IMR-90 (cell line): ENCODE measurements around the gene HDAC8. TPM values are rescaled to one million over a fixed set of nuclear protein-coding genes. Genes with fewer than 3 reads are reported as not detected.
A peak's percentile ranks its signal among the peaks of the same experiment; 100 is the strongest.

ENCODE experiments used
- ATAC-seq: fragments of 200-7000 bp; cut with Tn5 transposase; 2 replicates; pipeline ENCODE4 v1.9.1; 2020; ENCODE audit warnings: low read depth, mild to moderate bottlenecking, moderate library complexity
- BruUV-seq: library from RNA; stranded (reverse); fragments of 400-500 nt; replicated peaks from 2 replicates; lab custom pipeline; 2021; lab: Mats Ljungman, UMichigan
- CTCF ChIA-PET: fragments of 300-600 bp; formaldehyde crosslinking; extraction: SDS; loops from one replicate; lab custom pipeline; 2021; ENCODE audit warnings: antibody characterized with exemption; lab: Yijun Ruan, JAX
- POLR2A ChIA-PET: fragments of 300-600 bp; sonication (Branson Sonifier 250); formaldehyde crosslinking; loops from one replicate; lab custom pipeline; 2022; ENCODE audit warnings: antibody characterized with exemption; ENCODE audit not compliant: unreplicated experiment; lab: Charles Lee
- DNase-seq: peaks from one replicate; pipeline ENCODE4 v3.0.0; 2013
- H2AFZ ChIP-seq: replicated peaks from 2 replicates; pipeline ENCODE3; 2013; ENCODE audit warnings: low read length, mild to moderate bottlenecking; ENCODE audit not compliant: poor library complexity
- H2AK5ac ChIP-seq: 2 replicates; pipeline ENCODE4 v1.6.1; 2013; ENCODE audit warnings: low read depth, low read length, inconsistent platforms
- H2AK9ac ChIP-seq: replicated peaks from 2 replicates; pipeline ENCODE3; 2013; ENCODE audit warnings: mild to moderate bottlenecking, low read depth, low read length, moderate library complexity; ENCODE audit not compliant: poor library complexity
- H2BK120ac ChIP-seq: 2 replicates; pipeline ENCODE4 v1.6.1; 2013; ENCODE audit warnings: low read depth, low read length, inconsistent platforms
- H2BK15ac ChIP-seq: 3 replicates; pipeline ENCODE4 v1.6.1; 2013; ENCODE audit warnings: low read depth, low read length, inconsistent platforms
- H2BK20ac ChIP-seq: 2 replicates; pipeline ENCODE4 v1.6.1; 2013; ENCODE audit warnings: low read depth, mild to moderate bottlenecking, inconsistent platforms, low read length, moderate library complexity
- H2BK5ac ChIP-seq: 2 replicates; pipeline ENCODE4 v1.6.1; 2013; ENCODE audit warnings: mild to moderate bottlenecking, low read depth, low read length, inconsistent platforms; ENCODE audit not compliant: poor library complexity, severe bottlenecking
- H3K14ac ChIP-seq: replicated peaks from 2 replicates; pipeline ENCODE4 v1.6.1; 2013; ENCODE audit warnings: low read depth, low read length, inconsistent platforms
- H3K18ac ChIP-seq: 2 replicates; pipeline ENCODE4 v1.6.1; 2013; ENCODE audit warnings: low read depth, low read length, control low read depth
- H3K23ac ChIP-seq: 2 replicates; pipeline ENCODE4 v1.6.1; 2013; ENCODE audit warnings: low read depth, low read length, inconsistent platforms
- H3K27ac ChIP-seq: 2 replicates; pipeline ENCODE4 v1.5.1; 2013; ENCODE audit warnings: mild to moderate bottlenecking, control low read depth, low read length; ENCODE audit not compliant: insufficient read depth
- H3K27me3 ChIP-seq: 2 replicates; pipeline ENCODE4 v1.6.1; 2013; ENCODE audit warnings: low read length; ENCODE audit not compliant: control insufficient read depth, insufficient read depth
- H3K36me3 ChIP-seq: 2 replicates; pipeline ENCODE4 v1.6.1; 2013; ENCODE audit warnings: low read length, mixed read lengths; ENCODE audit not compliant: control insufficient read depth, insufficient read depth
- H3K4ac ChIP-seq: 2 replicates; pipeline ENCODE4 v1.6.1; 2013; ENCODE audit warnings: low read depth, low read length, inconsistent platforms
- H3K4me1 ChIP-seq: 2 replicates; pipeline ENCODE4 v1.6.1; 2013; ENCODE audit warnings: low read length, mixed read lengths; ENCODE audit not compliant: control insufficient read depth, insufficient read depth
- H3K4me2 ChIP-seq: 2 replicates; pipeline ENCODE4 v1.6.1; 2013; ENCODE audit warnings: low read depth, mild to moderate bottlenecking, control low read depth, low read length, moderate library complexity
- H3K4me3 ChIP-seq: 2 replicates; pipeline ENCODE4 v1.5.1; 2013; ENCODE audit warnings: low read depth, mild to moderate bottlenecking, control low read depth, low read length, moderate library complexity; ENCODE audit not compliant: insufficient read depth
- H3K56ac ChIP-seq: 2 replicates; pipeline ENCODE4 v1.6.1; 2013; ENCODE audit warnings: low read length, inconsistent platforms; ENCODE audit not compliant: insufficient read depth; ENCODE audit errors: extremely low read depth
- H3K79me1 ChIP-seq, 2 experiments: 2 replicates each; pipeline ENCODE4 v1.6.1; 2013; ENCODE audit warnings: low read length in 2 of 2, inconsistent platforms in 1 of 2, low read depth in 1 of 2
- H3K9ac ChIP-seq: 2 replicates; pipeline ENCODE4 v1.6.1; 2013; ENCODE audit warnings: low read depth, low read length, control low read depth
- H3K9me1 ChIP-seq: 2 replicates; pipeline ENCODE4 v1.6.1; 2013; ENCODE audit warnings: low read length, inconsistent platforms; ENCODE audit not compliant: insufficient read depth
- H3K9me3 ChIP-seq: 2 replicates; pipeline ENCODE4 v1.6.1; 2013; ENCODE audit warnings: low read length; ENCODE audit not compliant: control insufficient read depth, insufficient read depth
- H4K20me1 ChIP-seq: 2 replicates; pipeline ENCODE4 v1.6.1; 2013; ENCODE audit warnings: low read length, inconsistent platforms; ENCODE audit not compliant: insufficient read depth
- H4K5ac ChIP-seq: 2 replicates; pipeline ENCODE4 v1.6.1; 2013; ENCODE audit warnings: mild to moderate bottlenecking, low read depth, low read length, control low read depth
- H4K8ac ChIP-seq, 2 experiments: 2 replicates each; pipeline ENCODE4 v1.6.1; 2013; ENCODE audit warnings: low read depth in 2 of 2, low read length in 2 of 2, control low read depth in 1 of 2, inconsistent platforms in 1 of 2
- H4K91ac ChIP-seq: 2 replicates; pipeline ENCODE4 v1.6.1; 2013; ENCODE audit warnings: low read depth, low read length, inconsistent platforms; ENCODE audit not compliant: insufficient read depth
- BHLHE40 ChIP-seq: fragments of 150-350 bp; IDR thresholded peaks from 2 replicates; pipeline ENCODE4 v1.6.1; 2016; ENCODE audit warnings: mild to moderate bottlenecking, low read depth, low read length
- RAD21 ChIP-seq: IDR thresholded peaks from 2 replicates; pipeline ENCODE4 v1.6.1; 2012; ENCODE audit warnings: low read length, improper control_type of control experiment
- RCOR1 ChIP-seq: IDR thresholded peaks from 2 replicates; pipeline ENCODE4 v1.6.1; 2012; ENCODE audit warnings: mild to moderate bottlenecking, low read length, improper control_type of control experiment; ENCODE audit not compliant: insufficient replicate concordance
- RFX5 ChIP-seq: IDR thresholded peaks from 2 replicates; pipeline ENCODE4 v1.8.0; 2012; ENCODE audit warnings: low read depth, mild to moderate bottlenecking, low read length, moderate library complexity
- SMC3 ChIP-seq: fragments of 150-350 bp; IDR thresholded peaks from 2 replicates; pipeline ENCODE4 v1.6.1; 2016; ENCODE audit warnings: low read depth, mild to moderate bottlenecking, antibody characterized with exemption, low read length, moderate library complexity
- WGBS, 2 experiments: methylation state at CpG; one replicate each; pipeline versions ENCODE4 v1.1.5 to v1.1.7; 2013; ENCODE audit warnings: missing lambda C conversion rate in 2 of 2; ENCODE audit not compliant: insufficient read length in 1 of 2; ENCODE audit errors: extremely low coverage in 2 of 2; 5-methylcytosine and 5-hydroxymethylcytosine counted together
- dilution Hi-C: fragments of 300-500 bp; cut with HindIII; formaldehyde crosslinking; loops from one replicate; pipeline ENCODE4 v1.14.3; 2018; ENCODE audit warnings: low sequenced_read_pairs; ENCODE audit not compliant: unreplicated experiment
- in situ Hi-C: fragments of 300-500 bp; cut with MboI; formaldehyde crosslinking; loops from 3 replicates; pipeline ENCODE4 v1.14.3; 2019; ENCODE audit warnings: low sequenced_read_pairs, inconsistent platforms, mixed read lengths
- intact Hi-C: fragments of 100-400 bp; cut with micrococcal nuclease; formaldehyde crosslinking; loops from 2 replicates; pipeline ENCODE4 v1.10.0; 2022
- microRNA-seq, 2 experiments: library from miRNA; stranded (forward) in 1 of 2; unstranded in 1 of 2; fragments of 10-50 nt in 1 of 2; fragments of <30 nt in 1 of 2; gene quantifications in 1 of 2; microRNA quantifications in 1 of 2; one replicate each; pipeline versions ENCODE3 to v1.1.0; 2013 to 2020; ENCODE audit not compliant: insufficient read depth in 1 of 2, insufficient read length in 1 of 2, unreplicated experiment in 1 of 2
- polyA plus RNA-seq, 3 experiments: library from polyadenylated mRNA; depleted of rRNA; stranded (reverse); fragments of >200 nt; gene quantifications; 2 replicates each; pipeline ENCODE4 v1.2.3, GENCODE V29; 2012; ENCODE audit warnings: low replicate concordance in 1 of 3
- small RNA-seq, 5 experiments: library from RNA; depleted of rRNA; stranded (forward); fragments of <200 nt; gene quantifications; one replicate each; pipeline ENCODE3, GENCODE V24; 2012
- total RNA-seq: library from RNA; depleted of rRNA; stranded (reverse); fragments of >200 nt; gene quantifications from 2 replicates; pipeline ENCODE4 v1.2.3, GENCODE V29; 2012; rRNA removed
- TF ChIP-seq, protein P1 (sequence below): fragments of 150-350 bp; IDR thresholded peaks from 2 replicates; pipeline ENCODE4 v1.6.1; 2016; ENCODE audit warnings: low read depth, mild to moderate bottlenecking, low read length, moderate library complexity, borderline replicate concordance

Gene HDAC8
- total and polyA plus RNA-seq, 2 of the 4 experiments (the other 2 are of a cell fraction): 16.1 to 28.5 TPM

- CTCF ChIA-PET: interaction anchor here (1.0 kb wide), 1 partner anchor 433 kb away, joined by 3 read pairs; no protein-coding TSS in a partner anchor
Measured at GRCh38 chrX:72280321-72280845, 292.3 kb downstream of the HDAC8 start.

More at GRCh38 chrX:72280321-72280845, 292.3 kb downstream of the HDAC8 start:
- Histone ChIP-seq H3K23ac (no peak overlapping the region), H3K4me2 (no peak overlapping the region), H2AK9ac (no peak overlapping the region), H4K20me1 (peaks cover 12% of the 10 kb centered on the region), H2BK120ac (no peak overlapping the region), H3K4ac (no peak overlapping the region), H2BK15ac (no peak overlapping the region), H3K4me1 (peaks cover 2% of the 10 kb centered on the region; the same call in 1 of the 2 replicates), H3K18ac (no peak overlapping the region), H4K5ac (no peak overlapping the region), H3K4me3 (no peak overlapping the region), H2AK5ac (no peak overlapping the region), H3K27me3 (peaks cover 14% of the 10 kb centered on the region), H2BK5ac (no peak overlapping the region), H3K14ac (no peak overlapping the region), H4K8ac (no peak overlapping the region), H3K56ac (no peak overlapping the region), H4K91ac (no peak overlapping the region), H3K9ac (no peak overlapping the region), H2AFZ (no peak overlapping the region), H3K27ac (no peak overlapping the region), H3K79me1 (peaks cover 7 to 13% of the 10 kb centered on the region in 2 experiments), H2BK20ac (no peak overlapping the region), H3K36me3 (peaks cover 2% of the 10 kb centered on the region; the same call in 1 of the 2 replicates), H3K9me1 (peaks cover 2% of the 10 kb centered on the region; the same call in 1 of the 2 replicates), H3K9me3 (no peaks in the 10 kb centered on the region)
- DNase-seq: peak; percentile 38
- TF ChIP-seq RFX5 (no peak), RCOR1 (no peak), RAD21 (no peak), SMC3 (no peak), BHLHE40 (no peak)
- TF ChIP-seq, protein P1, sequence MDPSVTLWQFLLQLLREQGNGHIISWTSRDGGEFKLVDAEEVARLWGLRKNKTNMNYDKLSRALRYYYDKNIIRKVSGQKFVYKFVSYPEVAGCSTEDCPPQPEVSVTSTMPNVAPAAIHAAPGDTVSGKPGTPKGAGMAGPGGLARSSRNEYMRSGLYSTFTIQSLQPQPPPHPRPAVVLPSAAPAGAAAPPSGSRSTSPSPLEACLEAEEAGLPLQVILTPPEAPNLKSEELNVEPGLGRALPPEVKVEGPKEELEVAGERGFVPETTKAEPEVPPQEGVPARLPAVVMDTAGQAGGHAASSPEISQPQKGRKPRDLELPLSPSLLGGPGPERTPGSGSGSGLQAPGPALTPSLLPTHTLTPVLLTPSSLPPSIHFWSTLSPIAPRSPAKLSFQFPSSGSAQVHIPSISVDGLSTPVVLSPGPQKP: no peak
- ATAC-seq: no peak
- in situ Hi-C loops: no loop called here
- WGBS, 2 experiments: 45% methylated on average over 4 of the region's 5 CpGs; no CpG with 5 or more reads in 1 of the 2 experiments
- intact Hi-C loops: no loop called here
- dilution Hi-C loops: no loop called here
- POLR2A ChIA-PET: no interaction called here
- no TSS peak for BruUV-seq

Small RNA genes within 50 kb of the gene (microRNA-seq; reads per million reads assigned to microRNA genes)
- not detected for gene RF00019 (ENCODE audit: insufficient read depth, insufficient read length)
- not detected for gene RNU2-68P (ENCODE audit: insufficient read depth, insufficient read length)

Small RNA genes within 50 kb of the gene (small RNA-seq; reads per million reads assigned to genes)
- gene RF00019 (0 reads per million in 5 experiments), gene RNU2-68P (5.0 to 69.9 (median 9.2) reads per million in 5 experiments)

Other genes starting within 250 kb of the HDAC8 start
- 3.3 and 4.5 TPM in 2 replicates for gene PHKA1, start 141.5 kb upstream of the HDAC8 start, total RNA-seq
- gene PHKA1, start 141.5 kb upstream of the HDAC8 start, polyA plus RNA-seq (2012; rRNA removed): 2.3 and 2.7 TPM in 2 replicates
- not detected in 2 replicates for gene DMRTC1B, start 204.0 kb upstream of the HDAC8 start, total RNA-seq
- not detected in 2 replicates for gene DMRTC1B, start 204.0 kb upstream of the HDAC8 start, polyA plus RNA-seq (2012; rRNA removed)
- not detected in 2 replicates for gene FAM236B, start 209.8 kb upstream of the HDAC8 start, total RNA-seq
- not detected in 2 replicates for gene FAM236B, start 209.8 kb upstream of the HDAC8 start, polyA plus RNA-seq (2012; rRNA removed)
- not detected in 2 replicates for gene FAM236D, start 235.4 kb upstream of the HDAC8 start, total RNA-seq
- not detected in 2 replicates for gene FAM236D, start 235.4 kb upstream of the HDAC8 start, polyA plus RNA-seq (2012; rRNA removed)